ENCODE results near the gene POLR2E.
A peak's percentile ranks its signal among the peaks of the same experiment; 100 is the strongest.

The POLR2E gene

DNA sequence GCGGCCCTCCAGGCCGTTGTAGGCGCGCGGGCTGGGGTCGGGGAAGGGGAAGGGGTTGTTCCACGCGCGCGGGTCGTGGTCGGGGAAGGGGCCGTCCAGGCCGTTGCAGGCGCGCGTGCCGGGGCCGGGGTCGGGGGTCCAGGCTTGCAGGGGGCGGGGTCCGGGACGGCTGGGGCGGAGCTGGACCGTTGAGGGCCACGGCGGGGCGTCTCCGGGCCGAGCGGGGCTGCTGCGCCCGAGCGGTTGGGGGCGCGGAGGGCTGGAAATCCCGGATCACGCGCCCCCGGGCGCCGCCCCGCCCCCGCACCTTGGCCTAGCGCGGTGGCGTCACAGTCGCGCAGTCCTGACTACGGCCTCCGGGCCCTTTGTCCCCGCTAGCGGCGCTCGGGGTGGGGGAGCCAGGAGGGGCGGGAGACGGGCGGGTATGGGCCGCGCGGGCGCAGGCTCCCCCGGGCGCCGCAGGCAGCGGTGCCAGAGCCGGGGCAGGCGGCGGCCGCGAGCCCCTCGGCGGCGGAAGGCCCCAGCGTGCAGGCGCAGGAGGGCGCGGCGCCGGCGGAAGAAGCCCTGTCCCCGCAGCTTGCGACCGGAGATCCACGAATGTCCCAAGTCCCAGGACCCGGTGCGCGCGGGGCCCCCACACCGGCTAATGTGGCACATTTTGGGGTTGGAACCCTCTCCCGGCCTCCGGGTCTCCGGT is 9.3 kb upstream of the POLR2E start:
- ATAC-seq (ENCODE audit: low read depth) (peak; percentile 28; the same call in 2 of the 3 replicates), DNase-seq (ENCODE audit: low spot score) (no peak)
- TF ChIP-seq, protein P1, sequence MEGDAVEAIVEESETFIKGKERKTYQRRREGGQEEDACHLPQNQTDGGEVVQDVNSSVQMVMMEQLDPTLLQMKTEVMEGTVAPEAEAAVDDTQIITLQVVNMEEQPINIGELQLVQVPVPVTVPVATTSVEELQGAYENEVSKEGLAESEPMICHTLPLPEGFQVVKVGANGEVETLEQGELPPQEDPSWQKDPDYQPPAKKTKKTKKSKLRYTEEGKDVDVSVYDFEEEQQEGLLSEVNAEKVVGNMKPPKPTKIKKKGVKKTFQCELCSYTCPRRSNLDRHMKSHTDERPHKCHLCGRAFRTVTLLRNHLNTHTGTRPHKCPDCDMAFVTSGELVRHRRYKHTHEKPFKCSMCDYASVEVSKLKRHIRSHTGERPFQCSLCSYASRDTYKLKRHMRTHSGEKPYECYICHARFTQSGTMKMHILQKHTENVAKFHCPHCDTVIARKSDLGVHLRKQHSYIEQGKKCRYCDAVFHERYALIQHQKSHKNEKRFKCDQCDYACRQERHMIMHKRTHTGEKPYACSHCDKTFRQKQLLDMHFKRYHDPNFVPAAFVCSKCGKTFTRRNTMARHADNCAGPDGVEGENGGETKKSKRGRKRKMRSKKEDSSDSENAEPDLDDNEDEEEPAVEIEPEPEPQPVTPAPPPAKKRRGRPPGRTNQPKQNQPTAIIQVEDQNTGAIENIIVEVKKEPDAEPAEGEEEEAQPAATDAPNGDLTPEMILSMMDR (IDR thresholded peaks at IDR 0.05; ENCODE audit: poor library complexity, severe bottlenecking), result no peak
- Histone ChIP-seq H3K4me1 (ENCODE audit: insufficient read depth, poor library complexity, severe bottlenecking) (peaks cover 21% of the 10 kb centered on the region), H3K27me3 (ENCODE audit: insufficient read depth, poor library complexity, severe bottlenecking) (no peaks in the 10 kb centered on the region), H3K36me3 (ENCODE audit: low read depth) (peaks cover 30% of the 10 kb centered on the region), H3K4me3 (ENCODE audit: severe bottlenecking) (peak overlapping the region; percentile 70), H3K27ac (ENCODE audit: poor library complexity, severe bottlenecking) (peak overlapping the region; percentile 94), H3K9me3 (ENCODE audit: severe bottlenecking) (no peaks in the 10 kb centered on the region)

DNA sequence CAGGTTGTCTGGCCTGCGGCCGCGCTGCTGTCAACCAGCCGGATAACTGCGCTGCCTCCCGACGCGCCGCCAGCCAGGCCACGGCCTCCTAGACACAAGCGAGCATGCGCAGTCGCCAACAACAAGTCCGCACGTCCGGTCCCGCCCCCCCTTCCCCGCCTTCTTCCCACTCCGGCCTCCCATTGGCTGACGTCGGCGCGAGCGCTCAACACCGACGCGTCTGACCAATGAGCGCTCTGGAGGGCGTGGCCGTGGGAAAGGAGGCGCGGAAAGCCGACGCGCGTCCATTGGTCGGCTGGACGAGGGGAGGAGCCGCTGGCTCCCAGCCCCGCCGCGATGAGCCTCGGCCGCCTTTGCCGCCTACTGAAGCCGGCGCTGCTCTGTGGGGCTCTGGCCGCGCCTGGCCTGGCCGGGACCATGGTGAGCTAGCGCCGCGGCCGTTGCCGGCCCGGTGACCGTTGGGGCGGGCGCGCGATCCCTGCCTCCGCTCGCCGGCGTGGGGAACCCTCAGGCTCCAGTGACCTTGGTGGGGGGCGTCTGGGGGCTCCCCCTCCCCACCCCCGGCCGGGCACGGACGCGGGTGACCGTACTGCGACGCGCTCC is 8.6 kb upstream of the POLR2E start, which contains the start of gene GPX4:
Gene GPX4 (plus strand): TSS at position 287 of the 603 bp plus-strand sequence. CDS start 50 bp downstream, at position 337.
- peak; percentile 76 for ATAC-seq (ENCODE audit: low read depth)
- Histone ChIP-seq H3K36me3 (ENCODE audit: low read depth) (peaks cover 26% of the 10 kb centered on the region), H3K27ac (ENCODE audit: poor library complexity, severe bottlenecking) (peak within 1 kb of the TSS; percentile 94), H3K4me1 (ENCODE audit: insufficient read depth, poor library complexity, severe bottlenecking) (peaks cover 26% of the 10 kb centered on the region), H3K9me3 (ENCODE audit: severe bottlenecking) (no peaks in the 10 kb centered on the region), H3K4me3 (ENCODE audit: severe bottlenecking) (peak within 1 kb of the TSS; percentile 70), H3K27me3 (ENCODE audit: insufficient read depth, poor library complexity, severe bottlenecking) (no peaks in the 10 kb centered on the region)
- peak; percentile 98 for DNase-seq (ENCODE audit: low spot score)
- TF ChIP-seq, protein P1 (IDR thresholded peaks at IDR 0.05; ENCODE audit: poor library complexity, severe bottlenecking), result no peak

DNA sequence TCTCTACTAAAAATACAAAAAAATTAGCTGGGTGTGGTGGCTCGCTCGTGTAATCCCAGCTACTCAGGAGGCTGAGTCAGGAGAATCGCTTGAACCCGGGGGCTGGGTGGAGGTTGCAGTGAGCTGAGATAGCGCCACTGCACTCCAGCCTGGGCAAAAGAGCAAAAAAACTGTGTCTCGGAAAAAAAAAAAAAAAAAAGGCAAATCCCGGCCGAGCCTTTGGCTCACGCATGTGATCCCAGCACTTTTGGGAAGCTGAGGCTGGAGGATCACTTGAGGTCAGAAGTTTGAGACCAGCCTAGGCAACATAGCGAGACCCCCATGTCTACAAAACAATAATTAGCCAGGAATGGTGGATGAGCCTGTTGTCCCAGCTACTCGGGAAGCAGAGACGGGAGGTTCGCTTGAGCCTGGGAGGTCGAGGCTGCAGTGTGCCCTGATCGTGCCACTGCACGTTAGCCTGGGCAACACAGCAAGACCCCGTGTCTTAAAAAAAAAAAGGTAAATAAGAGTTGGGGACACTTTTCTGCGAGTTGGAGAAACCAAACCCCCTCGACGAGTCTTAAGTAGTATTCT is 8.0 kb upstream of the POLR2E start:
- TF ChIP-seq, protein P1 (IDR thresholded peaks at IDR 0.05; ENCODE audit: poor library complexity, severe bottlenecking), result no peak
- H3K4me3 ChIP-seq (ENCODE audit: severe bottlenecking), result no peak overlapping the region

DNA sequence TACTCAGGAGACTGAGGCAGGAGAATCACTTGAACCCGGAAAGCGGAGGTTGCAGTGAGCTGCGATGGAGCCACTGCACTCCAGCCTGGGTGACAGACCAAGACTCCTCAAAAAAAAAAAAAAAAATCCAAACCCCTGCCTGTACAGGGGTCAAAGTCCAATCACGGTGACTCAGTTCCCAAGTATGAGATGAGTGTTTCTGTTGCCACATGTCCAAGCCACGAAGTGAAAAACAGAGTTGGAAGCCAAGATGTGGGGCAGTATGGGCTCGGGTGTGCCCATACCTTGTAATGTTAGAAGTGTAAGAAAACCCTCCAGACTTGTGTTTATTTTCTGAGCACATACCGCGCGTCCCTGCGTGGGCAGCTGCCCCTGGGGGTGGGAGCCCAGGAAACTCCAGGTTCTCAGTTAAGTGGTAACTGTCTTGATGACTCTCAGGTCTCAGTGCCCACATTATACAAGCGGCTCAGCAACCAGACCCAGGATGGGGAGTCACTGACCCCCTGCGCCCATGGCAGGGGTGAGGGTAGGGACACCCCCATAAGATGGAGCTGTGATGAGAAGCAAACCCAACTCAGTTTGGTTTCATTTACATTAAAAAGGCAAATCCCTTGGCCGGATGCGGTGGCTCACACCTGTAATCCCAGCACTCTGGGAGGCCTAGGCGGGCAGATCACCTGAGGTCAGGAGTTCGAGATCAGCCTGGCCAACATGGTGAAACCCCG is 7.4 kb upstream of the POLR2E start:
- ATAC-seq (ENCODE audit: low read depth) (peak; percentile 38), DNase-seq (ENCODE audit: low spot score) (peak; percentile 88)
- H3K4me3 ChIP-seq (ENCODE audit: severe bottlenecking), result no peak overlapping the region
- peaks cover 21% of the 10 kb centered on the region for H3K36me3 ChIP-seq (ENCODE audit: low read depth)
- H3K27me3 ChIP-seq (ENCODE audit: insufficient read depth, poor library complexity, severe bottlenecking), result no peaks in the 10 kb centered on the region
- H3K27ac ChIP-seq (ENCODE audit: poor library complexity, severe bottlenecking), result peak overlapping the region; percentile 94
- H3K4me1 ChIP-seq (ENCODE audit: insufficient read depth, poor library complexity, severe bottlenecking), result peaks cover 29% of the 10 kb centered on the region
- TF ChIP-seq, protein P1 (IDR thresholded peaks at IDR 0.05; ENCODE audit: poor library complexity, severe bottlenecking), result no peak
- no peaks in the 10 kb centered on the region for H3K9me3 ChIP-seq (ENCODE audit: severe bottlenecking)

More for the DNA sequence above, 8.0 kb upstream of the POLR2E start:
- ATAC-seq (ENCODE audit: low read depth) (no peak), DNase-seq (ENCODE audit: low spot score) (no peak)
- Histone ChIP-seq H3K9me3 (ENCODE audit: severe bottlenecking) (no peaks in the 10 kb centered on the region), H3K36me3 (ENCODE audit: low read depth) (peaks cover 24% of the 10 kb centered on the region), H3K4me1 (ENCODE audit: insufficient read depth, poor library complexity, severe bottlenecking) (peaks cover 29% of the 10 kb centered on the region), H3K27me3 (ENCODE audit: insufficient read depth, poor library complexity, severe bottlenecking) (no peaks in the 10 kb centered on the region), H3K27ac (ENCODE audit: poor library complexity, severe bottlenecking) (peak overlapping the region; percentile 94)
